ENCODE data around the gene TMEM219.
A peak's percentile ranks its signal among the peaks of the same experiment; 100 is the strongest.

Gene TMEM219

GRCh38 chr16:29983420-29984136 lies 21.7 kb downstream of the TMEM219 start:
- no peak for DNase-seq

GRCh38 chr16:29984137-29984763 lies 22.4 kb downstream of the TMEM219 start:
- no peak for DNase-seq

- DNase-seq, result no peak
Measured at GRCh38 chr16:29984764-29985147, 22.9 kb downstream of the TMEM219 start.

- no peak for DNase-seq
Measured at GRCh38 chr16:29985271-29985811, 23.5 kb downstream of the TMEM219 start.

- no peak for DNase-seq
Measured at GRCh38 chr16:29986231-29986630, 24.4 kb downstream of the TMEM219 start.

- DNase-seq, result no peak
Measured at GRCh38 chr16:29986931-29987330, 25.1 kb downstream of the TMEM219 start.

- DNase-seq, result no peak
Measured at GRCh38 chr16:29987371-29988085, 25.6 kb downstream of the TMEM219 start.

GRCh38 chr16:29988346-29989075 lies 26.6 kb downstream of the TMEM219 start:
- no peak for DNase-seq

GRCh38 chr16:29989111-29989858 lies 27.4 kb downstream of the TMEM219 start:
- no peak for DNase-seq

- no peak for DNase-seq
Measured at GRCh38 chr16:29990034-29990433, 28.2 kb downstream of the TMEM219 start.

GRCh38 chr16:29990883-29991570 lies 29.1 kb downstream of the TMEM219 start:
- DNase-seq, result no peak

- no peak for DNase-seq
Measured at GRCh38 chr16:29991571-29991904, 29.7 kb downstream of the TMEM219 start.

- no peak for DNase-seq
Measured at GRCh38 chr16:29992344-29992967, 30.6 kb downstream of the TMEM219 start.

GRCh38 chr16:29993191-29993902 lies 31.5 kb downstream of the TMEM219 start:
- DNase-seq, result no peak

GRCh38 chr16:29993903-29994599 lies 32.2 kb downstream of the TMEM219 start:
- no peak for DNase-seq

GRCh38 chr16:29994600-29995323 lies 32.9 kb downstream of the TMEM219 start:
- DNase-seq, result peak in 1 of 2 experiments; percentile 64

GRCh38 chr16:29995324-29995910 lies 33.5 kb downstream of the TMEM219 start, which contains the start of gene HIRIP3:
Gene HIRIP3 (minus strand): TSS chr16:29995617. CDS start chr16:29995605, 12 bp downstream.
- peak; percentile 67 to 95 for DNase-seq

- peak; percentile 88 to 98 for DNase-seq
Measured at GRCh38 chr16:29995911-29996765, 34.3 kb downstream of the TMEM219 start, which contains the start of gene INO80E. Gene INO80E (plus strand): TSS chr16:29996241. CDS start chr16:29996311, 70 bp downstream.

Data from NCI-H446 (cell line).